HG02763 (cell line): ENCODE results near the gene NEK6.
"Not testable (repeated sequence)": the region's sequence is repeated elsewhere in the genome, so short reads cannot be mapped to it uniquely, and the experiment has no call there.

Experiments used
- ATAC-seq: cut with Tn5 transposase; IDR thresholded peaks from one replicate; pipeline ENCODE4 v1.9.1; 2021; ENCODE audit warnings: mild to moderate bottlenecking, moderate library complexity; ENCODE audit not compliant: unreplicated experiment

NEK6 gene

GRCh38 chr9:124225945-124226344, 31.8 kb upstream of the NEK6 start:
- ATAC-seq: no peak

- no peak for ATAC-seq
These were observed 29.2 kb upstream of the NEK6 start for GRCh38 chr9:124228516-124228915.

- no peak for ATAC-seq
These were observed 26.5 kb upstream of the NEK6 start for GRCh38 chr9:124231095-124231737.

GRCh38 chr9:124238546-124239140, 19.1 kb upstream of the NEK6 start:
- peak; percentile 14 for ATAC-seq

- peak; percentile 71 for ATAC-seq
These were observed 18.3 kb upstream of the NEK6 start for GRCh38 chr9:124239249-124240073.

GRCh38 chr9:124242331-124243194, 15.2 kb upstream of the NEK6 start:
- ATAC-seq: no peak

- not testable (repeated sequence) for ATAC-seq
These were observed 10.4 kb upstream of the NEK6 start for GRCh38 chr9:124247393-124247792.

GRCh38 chr9:124248066-124248465, 9.7 kb upstream of the NEK6 start:
- no peak for ATAC-seq

- ATAC-seq: no peak
These were observed 8.8 kb upstream of the NEK6 start for GRCh38 chr9:124248960-124249359.

GRCh38 chr9:124251204-124251603, 6.5 kb upstream of the NEK6 start:
- ATAC-seq: no peak

GRCh38 chr9:124251605-124252378, 6.0 kb upstream of the NEK6 start:
- no peak for ATAC-seq

- ATAC-seq: not testable (repeated sequence)
These were observed 4.9 kb upstream of the NEK6 start for GRCh38 chr9:124252878-124253277.

GRCh38 chr9:124254261-124254682, 3.5 kb upstream of the NEK6 start:
- ATAC-seq: peak; percentile 57

- no peak for ATAC-seq
These were observed 2.5 kb upstream of the NEK6 start for GRCh38 chr9:124255222-124255621.

GRCh38 chr9:124256517-124257069, 1.2 kb upstream of the NEK6 start:
- no peak for ATAC-seq

GRCh38 chr9:124257070-124257843, 492 bp upstream of the NEK6 start:
- ATAC-seq: no peak

GRCh38 chr9:124258607-124259157, 933 bp downstream of the NEK6 start:
- ATAC-seq: no peak

- no peak for ATAC-seq
These were observed 1.5 kb downstream of the NEK6 start for GRCh38 chr9:124259158-124259808.
